NB4 (cell line): ENCODE measurements around the gene RGS4.

Source experiments
- DNase-seq: peaks from one replicate; pipeline ENCODE4 v3.0.0; 2010; ENCODE audit warnings: low read depth
- H3K4me3 ChIP-seq: one replicate; pipeline ENCODE4 v1.5.1; 2011; ENCODE audit warnings: mild to moderate bottlenecking, low read depth, low read length, moderate library complexity
- CTCF ChIP-seq: IDR thresholded peaks from one replicate; pipeline ENCODE4 v1.5.1; 2012; ENCODE audit warnings: low read depth, low read length
- MAX ChIP-seq: IDR thresholded peaks from 2 replicates; pipeline ENCODE4 v1.6.1; 2011; ENCODE audit warnings: low read depth, low read length
- MYC ChIP-seq: IDR thresholded peaks from 2 replicates; pipeline ENCODE4 v1.6.1; 2011; ENCODE audit warnings: low read depth, low read length
- POLR2A ChIP-seq: IDR thresholded peaks from 2 replicates; pipeline ENCODE4 v1.6.1; 2011; ENCODE audit warnings: mild to moderate bottlenecking; ENCODE audit not compliant: insufficient read length; ENCODE audit errors: extremely low read depth

Gene RGS4

GRCh38 chr1:163076446-163076845 lies 7.3 kb downstream of the RGS4 start:
- no peak overlapping the region for H3K4me3 ChIP-seq
- DNase-seq: no peak
- TF ChIP-seq MAX (no peak), MYC (no peak)

- no peak overlapping the region for H3K4me3 ChIP-seq
- no peak for DNase-seq
- TF ChIP-seq POLR2A: no peak
- TF ChIP-seq MYC: no peak
- TF ChIP-seq MAX: no peak
- no peak for TF ChIP-seq CTCF
Observed at GRCh38 chr1:163076981-163077761, 8.0 kb downstream of the RGS4 start.

- no peak overlapping the region for H3K4me3 ChIP-seq
- TF ChIP-seq MYC (no peak), POLR2A (no peak), CTCF (no peak), MAX (no peak)
- no peak for DNase-seq
Observed at GRCh38 chr1:163082971-163083370, 13.8 kb downstream of the RGS4 start.

GRCh38 chr1:163083690-163084089 lies 14.5 kb downstream of the RGS4 start:
- no peak overlapping the region for H3K4me3 ChIP-seq
- no peak for DNase-seq
- TF ChIP-seq MAX (no peak), MYC (no peak), POLR2A (no peak), CTCF (no peak)

GRCh38 chr1:163084330-163084729 lies 15.2 kb downstream of the RGS4 start:
- no peak for DNase-seq
- TF ChIP-seq CTCF (no peak), POLR2A (no peak), MAX (no peak), MYC (no peak)
- H3K4me3 ChIP-seq: no peak overlapping the region

- TF ChIP-seq MYC (no peak), POLR2A (no peak), MAX (no peak), CTCF (no peak)
- no peak for DNase-seq
- no peak overlapping the region for H3K4me3 ChIP-seq
Observed at GRCh38 chr1:163085041-163085903, 16.1 kb downstream of the RGS4 start.
